CD4-positive, alpha-beta T cell treated with Interleukin-10 for 1 hour (primary cell): ENCODE results near the gene GLI3.

ENCODE experiments used
- DNase-seq: peaks from one replicate; pipeline ENCODE4 v3.0.0-alpha.2; 2020

The GLI3 gene

DNA sequence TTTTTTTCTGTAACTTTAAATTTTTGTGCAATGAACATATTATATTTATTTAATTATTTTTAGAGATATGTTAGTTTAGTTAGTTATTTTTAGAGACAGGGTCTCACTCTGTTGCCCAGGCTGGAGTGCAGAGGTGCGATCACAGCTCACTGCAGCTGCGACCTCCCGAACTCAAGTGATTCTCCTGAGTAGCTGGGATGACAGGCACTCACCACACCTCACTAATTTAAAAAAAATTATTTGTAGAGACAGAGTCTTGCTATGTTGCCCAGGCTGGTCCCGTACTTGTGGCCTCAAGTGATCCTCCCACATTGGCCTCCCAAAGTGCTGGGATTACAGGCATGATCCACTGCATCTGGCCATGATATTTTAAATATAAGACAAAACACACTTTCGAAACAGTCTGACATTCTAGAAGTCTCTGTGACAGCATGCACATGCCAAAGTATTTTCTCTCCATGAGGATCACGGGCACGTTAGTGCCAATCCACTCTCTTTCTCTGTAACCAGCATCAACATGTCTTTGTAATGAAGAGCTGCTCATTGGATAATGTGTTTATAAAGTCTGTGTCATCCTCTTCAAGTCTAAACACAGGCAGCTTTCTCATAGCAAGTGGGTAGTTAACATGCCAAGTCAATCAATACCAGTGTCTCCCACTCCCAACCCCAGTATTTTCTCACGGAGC, 137.4 kb downstream of the GLI3 start:
- no peak for DNase-seq

DNA sequence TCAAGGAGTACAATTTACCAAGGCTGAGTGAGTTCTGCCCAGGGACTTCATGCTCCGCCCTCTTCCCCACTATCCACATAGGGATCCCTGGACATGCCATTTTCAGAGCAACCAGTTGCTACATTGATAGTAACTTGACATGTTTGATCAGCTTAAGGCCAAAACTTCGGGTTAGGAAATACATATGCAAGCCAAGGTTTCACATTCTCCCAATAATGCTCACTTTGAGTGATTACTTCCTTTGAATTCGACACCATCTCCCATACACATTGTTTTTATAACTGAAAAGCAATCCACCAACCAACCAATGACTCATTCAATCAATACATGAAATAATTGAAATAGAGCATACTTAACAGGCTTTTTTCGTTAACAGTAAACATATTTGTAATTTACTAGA, 137.9 kb downstream of the GLI3 start:
- no peak for DNase-seq

DNA sequence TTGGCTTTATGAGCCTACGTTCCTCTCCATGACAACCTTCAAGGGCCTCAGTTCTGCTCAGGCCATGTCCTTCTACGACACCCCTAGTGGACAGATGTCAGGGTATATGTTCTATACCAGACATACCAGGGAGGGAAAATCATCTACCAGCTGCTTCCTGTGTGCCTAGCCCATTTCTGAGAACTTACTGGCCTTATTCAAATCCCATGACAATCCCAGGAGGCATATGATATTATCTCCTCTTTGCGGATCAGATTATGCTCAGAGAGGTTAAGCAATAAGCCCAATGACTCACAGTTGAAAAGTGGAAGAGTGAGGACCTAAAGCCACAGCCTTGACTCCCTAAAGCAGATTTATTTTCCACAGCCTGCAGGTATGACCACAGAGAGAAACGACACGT, 139.3 kb downstream of the GLI3 start:
- no peak for DNase-seq

DNA sequence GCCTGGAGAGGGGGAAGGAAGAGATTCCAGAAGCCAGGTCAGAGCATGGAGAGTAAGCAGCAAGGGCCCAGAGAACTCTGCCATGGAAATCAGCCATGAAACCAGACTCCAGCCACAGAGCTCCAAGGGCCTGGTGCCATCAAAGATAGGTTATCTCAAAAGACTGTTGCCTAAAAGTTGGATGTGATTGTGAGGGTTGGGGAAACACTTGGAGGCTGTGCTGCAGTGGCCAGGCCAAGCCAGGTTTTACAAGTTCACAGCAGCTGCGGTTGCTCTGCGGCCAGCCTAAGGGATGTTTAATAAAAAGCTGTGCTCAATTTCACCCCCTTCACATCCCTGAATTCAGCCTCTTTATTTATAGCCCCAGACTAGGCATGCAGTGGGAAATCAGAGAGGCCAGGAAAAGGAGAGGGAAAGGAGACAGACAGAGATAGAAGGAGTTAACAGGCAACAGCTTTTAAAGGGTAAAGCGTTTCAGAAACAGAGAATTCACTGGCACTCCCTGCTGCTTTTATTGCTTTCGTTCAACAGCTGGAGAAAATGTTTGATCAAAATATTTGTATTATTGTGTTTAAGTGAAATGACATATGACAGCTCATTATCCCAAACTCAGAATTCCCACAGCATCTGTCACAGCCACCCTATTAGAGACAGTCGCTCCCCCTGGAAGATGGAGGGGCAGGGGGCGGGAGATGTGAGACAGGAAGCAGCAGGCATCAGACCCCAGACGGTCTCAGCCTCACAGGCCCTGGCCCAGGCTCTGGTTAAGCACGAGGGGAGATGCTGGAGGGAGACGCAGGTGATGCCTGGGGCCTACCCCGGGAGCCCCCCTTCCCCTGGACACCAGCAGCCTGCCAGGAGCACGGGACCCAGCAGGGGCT, 140.1 kb downstream of the GLI3 start:
- no peak for DNase-seq

DNA sequence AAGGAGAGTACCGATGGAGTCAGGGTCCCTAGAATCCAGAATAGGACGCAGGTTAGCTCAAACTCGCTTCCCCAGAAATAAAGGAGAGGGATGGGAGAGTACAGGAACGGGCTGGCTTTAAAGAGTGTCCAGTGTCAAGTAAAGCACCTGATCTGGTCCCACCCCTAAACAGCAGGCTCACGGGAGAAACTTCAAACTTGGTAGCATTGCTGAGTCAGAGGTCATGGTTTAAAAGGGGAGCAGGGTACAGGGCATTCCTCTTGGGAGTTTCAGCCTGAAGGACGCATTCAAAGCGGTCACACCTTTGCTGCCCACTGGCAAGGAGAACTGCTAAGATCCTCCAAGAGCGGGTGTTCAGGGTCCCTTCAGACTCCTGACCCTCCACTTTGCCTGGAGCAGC, 140.7 kb downstream of the GLI3 start:
- DNase-seq = no peak

DNA sequence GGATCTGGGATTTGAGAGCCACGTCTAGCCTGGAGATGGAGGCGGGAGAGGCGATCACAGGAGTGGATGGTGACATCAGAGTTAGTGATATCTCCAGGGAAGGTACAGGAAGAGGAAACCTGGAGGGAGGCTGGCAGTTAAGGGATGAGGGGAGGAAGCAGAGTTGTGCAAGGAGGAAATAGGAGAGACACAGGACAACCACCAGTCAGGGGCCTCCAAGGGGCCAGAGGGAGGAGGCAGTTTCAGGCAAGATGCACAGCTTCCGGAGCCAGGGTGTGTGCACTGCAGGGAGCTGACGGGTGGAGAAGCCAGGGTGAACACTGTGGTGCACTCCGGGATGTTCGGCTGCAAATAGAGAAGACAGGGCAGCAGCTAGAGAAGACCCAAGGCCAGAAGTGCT, 141.2 kb downstream of the GLI3 start:
- no peak for DNase-seq

GRCh38 chr7:42093349-42093905, 143.6 kb downstream of the GLI3 start:
- no peak for DNase-seq

DNA sequence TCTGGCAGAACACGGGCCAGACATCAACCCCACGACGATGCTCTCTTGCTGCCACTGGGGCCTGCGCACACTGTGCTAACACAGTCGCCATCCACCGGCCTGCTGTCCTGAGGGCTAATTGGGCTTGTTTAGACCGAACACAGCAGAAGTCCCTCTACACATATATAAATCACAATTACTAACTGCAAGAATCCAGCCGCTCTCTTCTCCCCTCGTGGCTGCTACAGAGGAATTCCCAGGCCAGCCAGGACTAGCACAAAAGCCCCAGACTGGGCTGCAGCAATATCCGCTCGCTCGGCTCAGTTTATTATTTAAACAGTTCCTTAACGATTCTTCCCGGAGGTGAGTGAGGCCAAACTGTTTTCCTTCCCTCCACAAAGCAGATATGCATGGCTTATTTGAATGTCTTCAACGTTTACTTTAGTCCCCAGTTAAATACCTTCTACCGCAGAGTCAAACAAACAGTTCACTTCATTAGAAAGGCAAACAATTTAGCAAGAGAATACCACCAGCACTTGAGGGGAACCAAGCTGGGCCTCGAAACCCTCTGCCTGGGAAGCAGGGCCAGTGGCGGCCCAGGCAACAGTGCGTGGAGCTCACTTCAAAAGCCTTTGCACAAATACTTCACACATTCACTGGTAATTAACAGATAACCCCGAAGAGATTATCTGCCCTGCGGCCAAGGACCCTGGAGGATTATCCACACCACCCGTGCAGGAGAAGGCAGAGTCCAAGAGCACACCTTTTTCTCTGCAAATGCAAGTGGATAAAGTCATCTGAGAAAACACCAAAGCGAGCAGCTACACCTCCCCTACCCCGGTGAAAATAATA, 145.3 kb downstream of the GLI3 start:
- no peak for DNase-seq

GRCh38 chr7:42090806-42091205, 146.2 kb downstream of the GLI3 start:
- DNase-seq = no peak

DNA sequence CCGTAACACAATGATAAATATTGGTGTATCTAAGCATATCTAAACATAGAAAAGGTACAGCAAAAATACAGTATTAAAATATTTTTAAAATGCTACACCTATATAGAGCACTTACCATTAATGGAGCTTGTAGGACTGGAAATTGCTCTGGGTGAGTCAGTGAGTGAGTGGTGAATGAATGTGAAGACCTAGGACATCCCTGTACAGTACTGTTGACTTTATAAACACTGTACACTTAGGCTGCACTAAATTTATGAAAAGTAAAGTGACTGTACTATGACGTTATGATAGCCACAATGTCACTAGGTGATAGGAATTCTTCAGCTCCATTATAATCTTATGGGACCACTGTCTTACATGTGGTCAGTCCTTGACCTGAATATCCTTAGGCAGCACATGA, 147.0 kb downstream of the GLI3 start:
- DNase-seq = no peak

GRCh38 chr7:42087616-42088015, 149.4 kb downstream of the GLI3 start:
- DNase-seq = no peak

GRCh38 chr7:42085531-42085930, 151.5 kb downstream of the GLI3 start:
- DNase-seq = no peak

- DNase-seq = no peak
Observed at GRCh38 chr7:42084263-42084662, 152.7 kb downstream of the GLI3 start.

DNA sequence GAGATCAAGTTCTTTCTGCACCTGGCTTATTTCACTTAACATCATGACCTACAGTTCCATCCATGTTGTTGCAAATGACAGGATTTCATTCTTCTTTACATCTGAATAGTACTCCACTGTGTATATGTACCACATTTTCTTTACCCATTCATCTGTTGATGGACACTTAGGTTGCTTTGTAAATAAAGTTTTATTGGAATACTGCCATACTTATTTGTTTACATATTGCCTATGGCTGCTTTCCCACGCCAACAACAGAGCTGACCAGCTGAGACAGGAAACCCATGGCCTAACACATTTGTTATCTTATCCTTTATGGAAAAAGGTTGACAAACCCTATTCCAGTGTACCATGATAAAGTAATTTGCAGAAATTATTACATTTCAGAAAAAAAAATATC, 153.7 kb downstream of the GLI3 start:
- DNase-seq = no peak

GRCh38 chr7:42082144-42082543, 154.9 kb downstream of the GLI3 start:
- no peak for DNase-seq

- DNase-seq = no peak
Observed at GRCh38 chr7:42081671-42082070, 155.3 kb downstream of the GLI3 start.

DNA sequence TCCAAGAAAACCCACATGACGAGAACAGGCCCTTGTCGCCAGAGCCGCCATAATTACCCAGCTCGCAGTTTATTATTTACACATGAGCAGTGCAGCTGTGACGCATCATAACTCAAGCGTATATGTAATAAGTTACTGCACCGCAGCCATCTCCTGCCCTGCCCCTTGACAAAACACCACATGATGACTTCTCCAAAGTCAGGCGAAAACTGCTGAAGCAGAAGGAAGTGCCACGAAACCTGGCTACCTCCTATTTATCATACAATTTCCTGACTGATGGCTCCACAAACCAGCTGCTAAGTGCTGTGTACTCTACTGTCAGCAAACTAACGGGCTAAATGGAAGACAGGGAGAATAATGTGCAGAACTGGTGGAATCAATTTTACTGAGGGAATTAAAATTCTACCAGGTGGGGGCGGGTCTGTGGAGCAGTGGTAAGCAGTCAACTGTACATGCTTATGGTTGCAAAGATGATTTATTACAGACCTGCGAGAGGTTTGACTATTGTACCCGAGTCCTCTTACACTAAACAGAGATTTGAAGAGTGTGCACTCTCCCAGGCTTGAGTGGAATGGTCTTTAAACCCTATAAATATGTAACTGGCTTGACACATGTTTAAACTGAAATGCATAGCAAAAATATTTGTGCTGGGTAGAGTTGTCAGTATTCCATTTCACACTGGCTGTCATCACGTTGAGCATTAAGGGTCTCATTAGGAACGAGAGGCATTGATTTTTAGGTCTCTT, 156.0 kb downstream of the GLI3 start:
- no peak for DNase-seq

DNA sequence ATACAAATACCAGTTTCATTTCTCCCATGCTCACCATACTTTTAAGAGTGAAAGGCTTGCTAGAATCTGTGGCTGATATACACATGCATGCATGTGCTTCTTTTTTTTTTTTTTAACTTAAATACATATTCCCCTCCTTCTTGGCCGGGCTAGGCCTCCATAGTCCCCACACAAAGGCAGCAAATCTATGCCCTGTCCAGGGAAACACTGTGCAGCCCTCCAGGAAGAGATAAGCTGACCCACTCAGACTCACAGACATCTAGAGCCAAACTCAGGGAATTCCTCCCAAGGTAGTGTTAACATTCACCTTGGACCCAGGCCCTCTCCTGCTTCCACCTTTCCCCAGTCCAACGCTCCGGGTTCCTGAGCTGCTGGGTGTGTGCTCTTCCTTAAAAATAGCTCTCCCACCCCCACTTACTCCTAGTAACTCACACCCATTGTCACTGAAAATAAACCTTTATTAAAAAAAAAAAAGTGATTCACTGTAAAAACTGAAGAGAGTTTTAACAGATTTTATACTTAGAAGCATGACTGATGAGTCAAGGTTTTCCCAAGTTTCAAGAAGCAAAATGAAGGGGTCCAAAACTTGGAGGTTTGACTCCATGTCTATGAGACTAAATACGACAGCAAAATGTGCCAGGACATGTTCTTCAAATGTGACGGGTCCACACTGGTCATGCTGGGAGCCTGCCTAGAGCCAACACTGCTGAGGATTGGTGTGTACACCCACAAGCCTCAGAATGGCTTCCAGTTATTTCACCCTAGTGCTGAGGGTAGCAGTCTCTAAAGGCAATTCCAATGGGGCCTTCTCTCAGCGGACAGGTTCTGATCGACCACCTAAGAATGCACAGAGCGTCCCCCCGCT, 159.5 kb downstream of the GLI3 start:
- no peak for DNase-seq

- no peak for DNase-seq
Observed at GRCh38 chr7:42076870-42077269, 160.1 kb downstream of the GLI3 start.

GRCh38 chr7:42075418-42075817, 161.6 kb downstream of the GLI3 start:
- no peak for DNase-seq

DNA sequence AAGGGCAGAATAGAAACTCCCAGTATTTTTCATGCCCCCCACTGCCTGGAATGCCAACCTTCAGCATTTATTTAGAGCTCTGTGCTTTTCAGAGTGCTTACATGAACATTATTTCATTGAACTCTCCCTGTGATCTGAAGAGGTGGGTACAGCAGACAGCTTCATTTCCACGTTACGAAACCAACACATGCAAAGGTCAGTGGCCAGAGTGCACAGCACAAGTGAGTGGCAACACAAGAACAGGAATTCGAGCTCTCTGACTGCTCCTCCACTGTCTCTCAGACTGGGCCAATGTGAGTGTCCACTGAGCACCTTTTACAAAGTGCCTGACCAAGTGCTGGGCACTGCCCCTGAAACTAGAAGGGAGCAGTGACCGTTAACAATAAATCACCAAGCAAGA, 162.9 kb downstream of the GLI3 start:
- no peak for DNase-seq
